B cell (primary cell): ENCODE data around the gene PPCDC. TPM values are rescaled to one million over a fixed set of nuclear protein-coding genes. Genes with fewer than 3 reads are reported as not detected.

Experiments
- ATAC-seq: fragments of 200-7000 bp; cut with Tn5 transposase; one replicate; pipeline ENCODE4 v1.10.0; 2021; ENCODE audit warnings: low read depth, mild to moderate bottlenecking, moderate number of reproducible peaks, moderate library complexity
- CTCF ChIA-PET: fragments of 350-600 bp; sonication (Branson Sonifier 250); formaldehyde crosslinking; loops from one replicate; lab custom pipeline; 2021; ENCODE audit warnings: antibody characterized with exemption, inconsistent platforms; lab: Charles Lee
- POLR2A ChIA-PET: fragments of 350-600 bp; sonication (Branson Sonifier 250); formaldehyde crosslinking; loops from one replicate; lab custom pipeline; 2021; ENCODE audit warnings: antibody characterized with exemption; lab: Charles Lee
- DNase-seq: peaks from one replicate; pipeline ENCODE4 v3.0.0; 2013
- H2AFZ ChIP-seq: 2 replicates; pipeline ENCODE4 v1.6.1; 2012; ENCODE audit warnings: mild to moderate bottlenecking, low read depth, low read length; ENCODE audit not compliant: insufficient read depth, poor library complexity, severe bottlenecking
- H3K27ac ChIP-seq, 2 donors: 1 replicate in 1 of 2; 2 replicates in 1 of 2; pipeline ENCODE4 v1.5.1; 2012 to 2013; ENCODE audit warnings: low read length in 2 of 2, mild to moderate bottlenecking in 2 of 2, moderate library complexity in 1 of 2
- H3K27me3 ChIP-seq, 4 experiments: fragments of 200-600 bp in 1 of 4; sonication (generic) in 1 of 4; replicated peaks in 1 of 4; 1 replicate in 2 of 4; 2 replicates in 2 of 4; pipeline versions ENCODE4 v1.6.1 to v1.7.0; 2013 to 2016; ENCODE audit warnings: low read length in 3 of 4, mild to moderate bottlenecking in 2 of 4, mixed read lengths in 1 of 4, moderate library complexity in 1 of 4; ENCODE audit not compliant: insufficient read depth in 4 of 4, control insufficient read depth in 3 of 4; ENCODE audit errors: control extremely low read depth in 1 of 4
- H3K36me3 ChIP-seq, 2 experiments: replicated peaks in 1 of 2; 1 replicate in 1 of 2; 2 replicates in 1 of 2; pipeline versions ENCODE4 v1.6.1 to v1.7.1; 2013; ENCODE audit warnings: low read length in 1 of 2; ENCODE audit not compliant: insufficient read depth in 2 of 2, control insufficient read depth in 1 of 2; ENCODE audit errors: control extremely low read depth in 1 of 2, extremely low read depth in 1 of 2
- H3K4me1 ChIP-seq, 2 donors: fragments of 200-600 bp in 1 of 2; sonication (generic) in 1 of 2; 1 replicate in 1 of 2; 2 replicates in 1 of 2; pipeline versions ENCODE4 v1.5.1 to v1.6.1; 2013 to 2017; ENCODE audit warnings: low read length in 2 of 2; ENCODE audit not compliant: control insufficient read depth in 2 of 2, insufficient read depth in 2 of 2
- H3K4me2 ChIP-seq: replicated peaks from 2 replicates; pipeline ENCODE3; 2012; ENCODE audit warnings: mild to moderate bottlenecking, low read depth, low read length; ENCODE audit not compliant: poor library complexity, severe bottlenecking
- H3K4me3 ChIP-seq, 5 experiments: fragments of 200-600 bp in 1 of 5; sonication (generic) in 1 of 5; 1 replicate in 3 of 5; 2 replicates in 2 of 5; pipeline versions ENCODE4 v1.5.1 to v1.7.0; 2011 to 2016; ENCODE audit warnings: low read length in 4 of 5, mild to moderate bottlenecking in 4 of 5, low read depth in 2 of 5, control low read depth in 1 of 5, moderate library complexity in 1 of 5; ENCODE audit not compliant: insufficient read depth in 1 of 5; ENCODE audit errors: control extremely low read depth in 1 of 5, extremely low read depth in 1 of 5
- H3K79me2 ChIP-seq: fragments of 200-600 bp; sonication (generic); one replicate; pipeline ENCODE4 v1.6.0; 2016; ENCODE audit warnings: low read length; ENCODE audit not compliant: control insufficient read depth, insufficient read depth
- H3K9ac ChIP-seq: fragments of 200-600 bp; sonication (generic); 2 replicates; pipeline ENCODE4 v1.6.1; 2017; ENCODE audit warnings: mild to moderate bottlenecking, low read length, moderate library complexity
- H3K9me3 ChIP-seq, 3 donors: one replicate each; pipeline versions ENCODE4 v1.6.1 to v1.7.1; 2013; ENCODE audit warnings: low read length in 2 of 3; ENCODE audit not compliant: control insufficient read depth in 2 of 3, insufficient read depth in 1 of 3; ENCODE audit errors: control extremely low read depth in 1 of 3
- H4K20me1 ChIP-seq: 2 replicates; pipeline ENCODE4 v1.6.0; 2012; ENCODE audit warnings: mild to moderate bottlenecking, low read length; ENCODE audit not compliant: insufficient read depth, control insufficient read depth, poor library complexity, severe bottlenecking
- H3K27ac Mint-ChIP-seq: one replicate; pipeline ENCODE4 v1.8.0; 2021; ENCODE audit warnings: mixed read lengths
- H3K27me3 Mint-ChIP-seq: one replicate; pipeline ENCODE4 v1.8.0; 2021; ENCODE audit warnings: mixed read lengths
- H3K4me1 Mint-ChIP-seq: one replicate; pipeline ENCODE4 v1.8.0; 2021; ENCODE audit warnings: mixed read lengths
- H3K4me3 Mint-ChIP-seq: one replicate; pipeline ENCODE4 v1.8.0; 2021; ENCODE audit warnings: mixed read lengths
- H3K9me3 Mint-ChIP-seq: one replicate; pipeline ENCODE4 v1.8.0; 2022; ENCODE audit warnings: mixed read lengths; ENCODE audit not compliant: insufficient read depth
- EZH2 ChIP-seq: IDR thresholded peaks from 2 replicates; pipeline ENCODE4 v1.6.1; 2012; ENCODE audit warnings: borderline replicate concordance, low read depth, mild to moderate bottlenecking, moderate library complexity, low read length; ENCODE audit not compliant: insufficient read depth, poor library complexity, severe bottlenecking
- WGBS: methylation state at CpG from one replicate; pipeline ENCODE4 v1.1.5; 2013; ENCODE audit warnings: missing lambda C conversion rate; ENCODE audit not compliant: insufficient coverage; 5-methylcytosine and 5-hydroxymethylcytosine counted together
- intact Hi-C: fragments of 100-400 bp; cut with micrococcal nuclease; formaldehyde crosslinking; loops from one replicate; pipeline ENCODE4 v1.10.0; 2022
- polyA plus RNA-seq: library from polyadenylated mRNA; depleted of rRNA; stranded (reverse); fragments of >200 nt; gene quantifications from 2 replicates; pipeline ENCODE4 v1.2.3, GENCODE V29; 2012
- total RNA-seq, 2 donors: library from RNA; stranded (reverse); fragments of 120-200 nt in 1 of 2; gene quantifications; 1 replicate in 1 of 2; 2 replicates in 1 of 2; pipeline versions ENCODE4 v1.2.3 to v1.2.4, GENCODE V29; 2013 to 2022
- TF ChIP-seq, protein P1 (sequence below): fragments of 200-600 bp; IDR thresholded peaks from one replicate; pipeline ENCODE4 v1.8.0; 2022; ENCODE audit warnings: antibody characterized with exemption, mild to moderate bottlenecking

The PPCDC gene
- total and polyA plus RNA-seq, 2 donors (not counting 1 experiment from before 2014, with no cell fraction given) = 15.1 to 19.7 TPM

DNA sequence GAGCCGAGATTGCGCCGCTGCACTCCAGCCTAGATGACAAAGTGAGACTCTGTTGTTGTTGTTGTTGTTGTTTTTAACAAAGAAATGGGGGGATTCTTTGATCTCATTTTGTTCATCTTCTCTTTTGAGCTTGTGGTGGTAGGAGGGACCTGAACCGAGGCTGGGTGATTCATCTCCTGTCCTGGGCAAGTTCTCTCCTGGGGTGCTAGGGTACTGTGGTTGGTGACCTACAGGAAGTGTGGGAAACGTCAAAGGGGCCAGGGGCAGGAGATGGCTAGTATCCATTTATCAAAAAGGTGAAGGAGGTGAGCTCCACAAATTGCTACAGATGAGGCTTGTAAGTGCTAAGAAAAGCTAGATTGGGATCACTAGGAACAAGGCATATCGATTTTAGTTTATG is 14.3 kb downstream of the PPCDC start:
- peaks cover 6 to 12% of the 10 kb centered on the region in 2 donors for H3K4me1 ChIP-seq
- peaks cover 10% of the 10 kb centered on the region for H3K4me1 Mint-ChIP-seq
- H3K9me3 Mint-ChIP-seq = no peaks in the 10 kb centered on the region
- H3K4me3 ChIP-seq = no peak overlapping the region
- H3K9ac ChIP-seq = no peak overlapping the region
- H3K36me3 ChIP-seq = no peaks in the 10 kb centered on the region
- intact Hi-C loops = no loop called here
- ChIA-PET POLR2A (interaction anchor here (0.9 kb wide), 1 partner anchor 15 kb away, joined by 3 read pairs; no protein-coding TSS in a partner anchor), CTCF (interaction anchor here (2.6 to 12.1 kb wide), 3 partner anchors 10 to 170 kb away, joined by 14 to 251 read pairs (median 19); partner anchors contain the start of gene C15orf39)
- no peak for DNase-seq
- no peak overlapping the region for H2AFZ ChIP-seq
- no peak overlapping the region for H3K4me2 ChIP-seq
- peaks cover 0 to 2% (median 0%) of the 10 kb centered on the region in 4 experiments for H3K27me3 ChIP-seq
- no peaks in the 10 kb centered on the region for H3K27me3 Mint-ChIP-seq
- no peaks in the 10 kb centered on the region for H3K9me3 ChIP-seq
- no peaks in the 10 kb centered on the region for H4K20me1 ChIP-seq
- no peak for ATAC-seq
- TF ChIP-seq, protein P1, sequence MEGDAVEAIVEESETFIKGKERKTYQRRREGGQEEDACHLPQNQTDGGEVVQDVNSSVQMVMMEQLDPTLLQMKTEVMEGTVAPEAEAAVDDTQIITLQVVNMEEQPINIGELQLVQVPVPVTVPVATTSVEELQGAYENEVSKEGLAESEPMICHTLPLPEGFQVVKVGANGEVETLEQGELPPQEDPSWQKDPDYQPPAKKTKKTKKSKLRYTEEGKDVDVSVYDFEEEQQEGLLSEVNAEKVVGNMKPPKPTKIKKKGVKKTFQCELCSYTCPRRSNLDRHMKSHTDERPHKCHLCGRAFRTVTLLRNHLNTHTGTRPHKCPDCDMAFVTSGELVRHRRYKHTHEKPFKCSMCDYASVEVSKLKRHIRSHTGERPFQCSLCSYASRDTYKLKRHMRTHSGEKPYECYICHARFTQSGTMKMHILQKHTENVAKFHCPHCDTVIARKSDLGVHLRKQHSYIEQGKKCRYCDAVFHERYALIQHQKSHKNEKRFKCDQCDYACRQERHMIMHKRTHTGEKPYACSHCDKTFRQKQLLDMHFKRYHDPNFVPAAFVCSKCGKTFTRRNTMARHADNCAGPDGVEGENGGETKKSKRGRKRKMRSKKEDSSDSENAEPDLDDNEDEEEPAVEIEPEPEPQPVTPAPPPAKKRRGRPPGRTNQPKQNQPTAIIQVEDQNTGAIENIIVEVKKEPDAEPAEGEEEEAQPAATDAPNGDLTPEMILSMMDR = no peak
- TF ChIP-seq EZH2 = no peak
- no peak overlapping the region for H3K27ac ChIP-seq
- no peak overlapping the region for H3K4me3 Mint-ChIP-seq
- 77% methylated on average over 5 of the region's 6 CpGs for WGBS
- no peak overlapping the region for H3K27ac Mint-ChIP-seq
- H3K79me2 ChIP-seq = peaks cover 11% of the 10 kb centered on the region

DNA sequence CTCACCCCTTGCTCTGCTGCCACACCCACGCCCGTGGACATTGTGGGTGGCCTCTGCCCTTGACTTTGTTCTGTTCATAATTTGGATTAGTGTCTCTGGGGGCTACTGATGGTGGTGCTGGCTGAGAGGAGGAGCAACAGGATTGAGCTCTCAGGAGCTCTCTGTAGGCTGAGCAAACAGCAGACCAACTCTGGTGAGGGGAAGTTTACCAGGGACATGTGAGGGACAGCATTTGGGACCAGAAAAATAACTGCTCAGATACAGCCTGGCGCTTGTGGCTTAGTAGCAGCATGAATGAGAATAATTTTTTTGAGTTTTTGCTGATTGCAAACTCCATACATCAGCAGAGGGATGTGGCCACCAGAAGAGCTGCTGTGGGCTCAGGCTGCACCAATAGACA is 14.8 kb downstream of the PPCDC start:
- no peak overlapping the region for H2AFZ ChIP-seq
- CTCF ChIA-PET = interaction anchor here (2.6 to 12.1 kb wide), 3 partner anchors 10 to 169 kb away, joined by 14 to 251 read pairs (median 19); partner anchors contain the start of gene C15orf39
- H3K27me3 Mint-ChIP-seq = no peaks in the 10 kb centered on the region
- H3K27me3 ChIP-seq = peaks cover 0 to 2% (median 0%) of the 10 kb centered on the region in 4 experiments
- H4K20me1 ChIP-seq = peaks cover 2% of the 10 kb centered on the region
- H3K4me2 ChIP-seq = no peak overlapping the region
- H3K27ac Mint-ChIP-seq = no peak overlapping the region
- ATAC-seq (no peak), DNase-seq (no peak)
- no peak overlapping the region for H3K9ac ChIP-seq
- peaks cover 11 to 18% of the 10 kb centered on the region in 2 donors for H3K4me1 ChIP-seq
- no peaks in the 10 kb centered on the region for H3K9me3 Mint-ChIP-seq
- H3K36me3 ChIP-seq = no peaks in the 10 kb centered on the region
- POLR2A ChIA-PET = interaction anchor here (0.9 kb wide), 1 partner anchor 15 kb away, joined by 3 read pairs; no protein-coding TSS in a partner anchor
- H3K4me3 Mint-ChIP-seq = no peak overlapping the region
- no peak overlapping the region for H3K4me3 ChIP-seq
- TF ChIP-seq, protein P1 = no peak
- TF ChIP-seq EZH2 = no peak
- H3K27ac ChIP-seq = no peak overlapping the region
- 86% methylated on average over 2 of the region's 3 CpGs for WGBS
- H3K4me1 Mint-ChIP-seq = peaks cover 16% of the 10 kb centered on the region
- no peaks in the 10 kb centered on the region for H3K9me3 ChIP-seq
- intact Hi-C loops = no loop called here
- H3K79me2 ChIP-seq = peaks cover 11% of the 10 kb centered on the region
